IMR-90 (cell line): Measurements from ENCODE around the gene APOBEC3H. TPM values are rescaled to one million over a fixed set of nuclear protein-coding genes. Genes with fewer than 3 reads are reported as not detected.
A peak's percentile ranks its signal among the peaks of the same experiment; 100 is the strongest.

Experiments
- ATAC-seq: fragments of 200-7000 bp; cut with Tn5 transposase; 2 replicates; pipeline ENCODE4 v1.9.1; 2020; ENCODE audit warnings: low read depth, mild to moderate bottlenecking, moderate library complexity
- BruUV-seq: library from RNA; stranded (reverse); fragments of 400-500 nt; replicated peaks from 2 replicates; lab custom pipeline; 2021; lab: Mats Ljungman, UMichigan
- CTCF ChIA-PET: fragments of 300-600 bp; formaldehyde crosslinking; extraction: SDS; loops from one replicate; lab custom pipeline; 2021; ENCODE audit warnings: antibody characterized with exemption; lab: Yijun Ruan, JAX
- POLR2A ChIA-PET: fragments of 300-600 bp; sonication (Branson Sonifier 250); formaldehyde crosslinking; loops from one replicate; lab custom pipeline; 2022; ENCODE audit warnings: antibody characterized with exemption; ENCODE audit not compliant: unreplicated experiment; lab: Charles Lee
- DNase-seq: peaks from one replicate; pipeline ENCODE4 v3.0.0; 2013
- H2AFZ ChIP-seq: replicated peaks from 2 replicates; pipeline ENCODE3; 2013; ENCODE audit warnings: low read length, mild to moderate bottlenecking; ENCODE audit not compliant: poor library complexity
- H2AK5ac ChIP-seq: 2 replicates; pipeline ENCODE4 v1.6.1; 2013; ENCODE audit warnings: low read depth, low read length, inconsistent platforms
- H2AK9ac ChIP-seq: replicated peaks from 2 replicates; pipeline ENCODE3; 2013; ENCODE audit warnings: mild to moderate bottlenecking, low read depth, low read length, moderate library complexity; ENCODE audit not compliant: poor library complexity
- H2BK120ac ChIP-seq: 2 replicates; pipeline ENCODE4 v1.6.1; 2013; ENCODE audit warnings: low read depth, low read length, inconsistent platforms
- H2BK15ac ChIP-seq: 3 replicates; pipeline ENCODE4 v1.6.1; 2013; ENCODE audit warnings: low read depth, low read length, inconsistent platforms
- H2BK20ac ChIP-seq: 2 replicates; pipeline ENCODE4 v1.6.1; 2013; ENCODE audit warnings: low read depth, mild to moderate bottlenecking, inconsistent platforms, low read length, moderate library complexity
- H2BK5ac ChIP-seq: 2 replicates; pipeline ENCODE4 v1.6.1; 2013; ENCODE audit warnings: mild to moderate bottlenecking, low read depth, low read length, inconsistent platforms; ENCODE audit not compliant: poor library complexity, severe bottlenecking
- H3K14ac ChIP-seq: replicated peaks from 2 replicates; pipeline ENCODE4 v1.6.1; 2013; ENCODE audit warnings: low read depth, low read length, inconsistent platforms
- H3K18ac ChIP-seq: 2 replicates; pipeline ENCODE4 v1.6.1; 2013; ENCODE audit warnings: low read depth, low read length, control low read depth
- H3K23ac ChIP-seq: 2 replicates; pipeline ENCODE4 v1.6.1; 2013; ENCODE audit warnings: low read depth, low read length, inconsistent platforms
- H3K27ac ChIP-seq: 2 replicates; pipeline ENCODE4 v1.5.1; 2013; ENCODE audit warnings: mild to moderate bottlenecking, control low read depth, low read length; ENCODE audit not compliant: insufficient read depth
- H3K27me3 ChIP-seq: 2 replicates; pipeline ENCODE4 v1.6.1; 2013; ENCODE audit warnings: low read length; ENCODE audit not compliant: control insufficient read depth, insufficient read depth
- H3K36me3 ChIP-seq: 2 replicates; pipeline ENCODE4 v1.6.1; 2013; ENCODE audit warnings: low read length, mixed read lengths; ENCODE audit not compliant: control insufficient read depth, insufficient read depth
- H3K4ac ChIP-seq: 2 replicates; pipeline ENCODE4 v1.6.1; 2013; ENCODE audit warnings: low read depth, low read length, inconsistent platforms
- H3K4me1 ChIP-seq: 2 replicates; pipeline ENCODE4 v1.6.1; 2013; ENCODE audit warnings: low read length, mixed read lengths; ENCODE audit not compliant: control insufficient read depth, insufficient read depth
- H3K4me2 ChIP-seq: 2 replicates; pipeline ENCODE4 v1.6.1; 2013; ENCODE audit warnings: low read depth, mild to moderate bottlenecking, control low read depth, low read length, moderate library complexity
- H3K4me3 ChIP-seq: 2 replicates; pipeline ENCODE4 v1.5.1; 2013; ENCODE audit warnings: low read depth, mild to moderate bottlenecking, control low read depth, low read length, moderate library complexity; ENCODE audit not compliant: insufficient read depth
- H3K56ac ChIP-seq: 2 replicates; pipeline ENCODE4 v1.6.1; 2013; ENCODE audit warnings: low read length, inconsistent platforms; ENCODE audit not compliant: insufficient read depth; ENCODE audit errors: extremely low read depth
- H3K79me1 ChIP-seq, 2 experiments: 2 replicates each; pipeline ENCODE4 v1.6.1; 2013; ENCODE audit warnings: low read length in 2 of 2, inconsistent platforms in 1 of 2, low read depth in 1 of 2
- H3K9ac ChIP-seq: 2 replicates; pipeline ENCODE4 v1.6.1; 2013; ENCODE audit warnings: low read depth, low read length, control low read depth
- H3K9me1 ChIP-seq: 2 replicates; pipeline ENCODE4 v1.6.1; 2013; ENCODE audit warnings: low read length, inconsistent platforms; ENCODE audit not compliant: insufficient read depth
- H3K9me3 ChIP-seq: 2 replicates; pipeline ENCODE4 v1.6.1; 2013; ENCODE audit warnings: low read length; ENCODE audit not compliant: control insufficient read depth, insufficient read depth
- H4K20me1 ChIP-seq: 2 replicates; pipeline ENCODE4 v1.6.1; 2013; ENCODE audit warnings: low read length, inconsistent platforms; ENCODE audit not compliant: insufficient read depth
- H4K5ac ChIP-seq: 2 replicates; pipeline ENCODE4 v1.6.1; 2013; ENCODE audit warnings: mild to moderate bottlenecking, low read depth, low read length, control low read depth
- H4K8ac ChIP-seq, 2 experiments: 2 replicates each; pipeline ENCODE4 v1.6.1; 2013; ENCODE audit warnings: low read depth in 2 of 2, low read length in 2 of 2, control low read depth in 1 of 2, inconsistent platforms in 1 of 2
- H4K91ac ChIP-seq: 2 replicates; pipeline ENCODE4 v1.6.1; 2013; ENCODE audit warnings: low read depth, low read length, inconsistent platforms; ENCODE audit not compliant: insufficient read depth
- BHLHE40 ChIP-seq: fragments of 150-350 bp; IDR thresholded peaks from 2 replicates; pipeline ENCODE4 v1.6.1; 2016; ENCODE audit warnings: mild to moderate bottlenecking, low read depth, low read length
- CHD1 ChIP-seq: IDR thresholded peaks from 2 replicates; pipeline ENCODE4 v1.6.1; 2012; ENCODE audit warnings: low read depth, low read length, improper control_type of control experiment
- MAZ ChIP-seq: IDR thresholded peaks from 2 replicates; pipeline ENCODE4 v1.6.1; 2012; ENCODE audit warnings: low read depth, mild to moderate bottlenecking, low read length, improper control_type of control experiment, moderate library complexity, borderline replicate concordance
- MXI1 ChIP-seq: IDR thresholded peaks from 2 replicates; pipeline ENCODE4 v1.6.1; 2012; ENCODE audit warnings: low read depth, mild to moderate bottlenecking, low read length, moderate library complexity, borderline replicate concordance
- NFE2L2 ChIP-seq: fragments of 150-350 bp; IDR thresholded peaks from 2 replicates; pipeline ENCODE4 v1.6.1; 2016; ENCODE audit warnings: low read depth, mild to moderate bottlenecking, low read length
- POLR2A ChIP-seq: IDR thresholded peaks from 2 replicates; pipeline ENCODE4 v1.6.1; 2012; ENCODE audit warnings: mild to moderate bottlenecking, low read depth, low read length
- RAD21 ChIP-seq: IDR thresholded peaks from 2 replicates; pipeline ENCODE4 v1.6.1; 2012; ENCODE audit warnings: low read length, improper control_type of control experiment
- RCOR1 ChIP-seq: IDR thresholded peaks from 2 replicates; pipeline ENCODE4 v1.6.1; 2012; ENCODE audit warnings: mild to moderate bottlenecking, low read length, improper control_type of control experiment; ENCODE audit not compliant: insufficient replicate concordance
- RFX5 ChIP-seq: IDR thresholded peaks from 2 replicates; pipeline ENCODE4 v1.8.0; 2012; ENCODE audit warnings: low read depth, mild to moderate bottlenecking, low read length, moderate library complexity
- SMC3 ChIP-seq: fragments of 150-350 bp; IDR thresholded peaks from 2 replicates; pipeline ENCODE4 v1.6.1; 2016; ENCODE audit warnings: low read depth, mild to moderate bottlenecking, antibody characterized with exemption, low read length, moderate library complexity
- whole genome bisulfite sequencing, 2 experiments: methylation state at CpG; one replicate each; pipeline versions ENCODE4 v1.1.5 to v1.1.7; 2013; ENCODE audit warnings: missing lambda C conversion rate in 2 of 2; ENCODE audit not compliant: insufficient read length in 1 of 2; ENCODE audit errors: extremely low coverage in 2 of 2; 5-methylcytosine and 5-hydroxymethylcytosine counted together
- dilution Hi-C: fragments of 300-500 bp; cut with HindIII; formaldehyde crosslinking; loops from one replicate; pipeline ENCODE4 v1.14.3; 2018; ENCODE audit warnings: low sequenced_read_pairs; ENCODE audit not compliant: unreplicated experiment
- in situ Hi-C: fragments of 300-500 bp; cut with MboI; formaldehyde crosslinking; loops from 3 replicates; pipeline ENCODE4 v1.14.3; 2019; ENCODE audit warnings: low sequenced_read_pairs, inconsistent platforms, mixed read lengths
- intact Hi-C: fragments of 100-400 bp; cut with micrococcal nuclease; formaldehyde crosslinking; loops from 2 replicates; pipeline ENCODE4 v1.10.0; 2022
- polyA plus RNA-seq, 3 experiments: library from polyadenylated mRNA; depleted of rRNA; stranded (reverse); fragments of >200 nt; gene quantifications; 2 replicates each; pipeline ENCODE4 v1.2.3, GENCODE V29; 2012; ENCODE audit warnings: low replicate concordance in 1 of 3
- total RNA-seq: library from RNA; depleted of rRNA; stranded (reverse); fragments of >200 nt; gene quantifications from 2 replicates; pipeline ENCODE4 v1.2.3, GENCODE V29; 2012
- TF ChIP-seq, protein P1 (sequence below): fragments of 150-350 bp; IDR thresholded peaks from 2 replicates; pipeline ENCODE4 v1.6.1; 2016; ENCODE audit warnings: low read depth, mild to moderate bottlenecking, low read length, moderate library complexity, borderline replicate concordance
- TF ChIP-seq, protein P2 (sequence below): conservative IDR thresholded peaks from 2 replicates; pipeline ENCODE4 v1.5.1; 2012; ENCODE audit warnings: mild to moderate bottlenecking, low read depth, low read length, improper control_type of control experiment

Gene APOBEC3H
- total and polyA plus RNA-seq, 2 of the 4 experiments (the other 2 are of a cell fraction) = 0.18 TPM; not detected in 1

- dilution Hi-C loops = no loop called here
- peak overlapping the region; percentile 72 for H3K9ac ChIP-seq
- H3K79me1 ChIP-seq = peaks cover 2 to 3% of the 10 kb centered on the region in 2 experiments; a peak in 2 of 4 replicates
- peak overlapping the region; percentile 90 for H3K4me2 ChIP-seq
- no peak for ATAC-seq
- intact Hi-C loops = no loop called here
- H3K4me3 ChIP-seq = peak overlapping the region; percentile 44; the same call in 1 of the 2 replicates
- POLR2A ChIA-PET = interaction anchor here (0.6 kb wide), 1 partner anchor 166 kb away, joined by 4 read pairs; no protein-coding TSS in a partner anchor
- no peak overlapping the region for H2BK5ac ChIP-seq
- peaks cover 25% of the 10 kb centered on the region for H3K27me3 ChIP-seq
- H3K4ac ChIP-seq = no peak overlapping the region; the same call in 1 of the 2 replicates
- H3K14ac ChIP-seq = no peak overlapping the region
- no CpG with 5 or more reads among the region's 16 CpGs for WGBS, 2 experiments
- H3K4me1 ChIP-seq = 0 out of 2 replicates have a peak, but pooled peaks cover 2% of the 10 kb centered on the region
- no peaks in the 10 kb centered on the region for H3K9me3 ChIP-seq
- H2BK15ac ChIP-seq = no peak overlapping the region
- H3K23ac ChIP-seq = no peak overlapping the region
- H3K36me3 ChIP-seq = 0 out of 2 replicates have a peak, but pooled peaks cover 2% of the 10 kb centered on the region
- H2AFZ ChIP-seq = peak overlapping the region; percentile 91
- BruUV-seq = no TSS peak
- H2AK5ac ChIP-seq = no peak overlapping the region
- in situ Hi-C loops = loop anchor here (25.0 kb wide), 1 partner anchor 886 kb away; no protein-coding TSS in a partner anchor
- H4K91ac ChIP-seq = no peak overlapping the region
- H3K9me1 ChIP-seq = no peaks in the 10 kb centered on the region
- H4K8ac ChIP-seq = peak overlapping the region; percentile 36 to 82; a peak in 2 of 4 replicates
- TF ChIP-seq SMC3 (no peak), POLR2A (no peak), RAD21 (no peak), RCOR1 (no peak), CHD1 (no peak), MAZ (no peak), NFE2L2 (no peak), BHLHE40 (no peak), MXI1 (no peak), RFX5 (no peak)
- TF ChIP-seq, protein P1, sequence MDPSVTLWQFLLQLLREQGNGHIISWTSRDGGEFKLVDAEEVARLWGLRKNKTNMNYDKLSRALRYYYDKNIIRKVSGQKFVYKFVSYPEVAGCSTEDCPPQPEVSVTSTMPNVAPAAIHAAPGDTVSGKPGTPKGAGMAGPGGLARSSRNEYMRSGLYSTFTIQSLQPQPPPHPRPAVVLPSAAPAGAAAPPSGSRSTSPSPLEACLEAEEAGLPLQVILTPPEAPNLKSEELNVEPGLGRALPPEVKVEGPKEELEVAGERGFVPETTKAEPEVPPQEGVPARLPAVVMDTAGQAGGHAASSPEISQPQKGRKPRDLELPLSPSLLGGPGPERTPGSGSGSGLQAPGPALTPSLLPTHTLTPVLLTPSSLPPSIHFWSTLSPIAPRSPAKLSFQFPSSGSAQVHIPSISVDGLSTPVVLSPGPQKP = no peak
- TF ChIP-seq, protein P2, sequence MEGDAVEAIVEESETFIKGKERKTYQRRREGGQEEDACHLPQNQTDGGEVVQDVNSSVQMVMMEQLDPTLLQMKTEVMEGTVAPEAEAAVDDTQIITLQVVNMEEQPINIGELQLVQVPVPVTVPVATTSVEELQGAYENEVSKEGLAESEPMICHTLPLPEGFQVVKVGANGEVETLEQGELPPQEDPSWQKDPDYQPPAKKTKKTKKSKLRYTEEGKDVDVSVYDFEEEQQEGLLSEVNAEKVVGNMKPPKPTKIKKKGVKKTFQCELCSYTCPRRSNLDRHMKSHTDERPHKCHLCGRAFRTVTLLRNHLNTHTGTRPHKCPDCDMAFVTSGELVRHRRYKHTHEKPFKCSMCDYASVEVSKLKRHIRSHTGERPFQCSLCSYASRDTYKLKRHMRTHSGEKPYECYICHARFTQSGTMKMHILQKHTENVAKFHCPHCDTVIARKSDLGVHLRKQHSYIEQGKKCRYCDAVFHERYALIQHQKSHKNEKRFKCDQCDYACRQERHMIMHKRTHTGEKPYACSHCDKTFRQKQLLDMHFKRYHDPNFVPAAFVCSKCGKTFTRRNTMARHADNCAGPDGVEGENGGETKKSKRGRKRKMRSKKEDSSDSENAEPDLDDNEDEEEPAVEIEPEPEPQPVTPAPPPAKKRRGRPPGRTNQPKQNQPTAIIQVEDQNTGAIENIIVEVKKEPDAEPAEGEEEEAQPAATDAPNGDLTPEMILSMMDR = no peak
- H4K5ac ChIP-seq = no peak overlapping the region
- H3K56ac ChIP-seq = no peak overlapping the region
- CTCF ChIA-PET = no interaction called here
- H4K20me1 ChIP-seq = no peaks in the 10 kb centered on the region
- no peak overlapping the region for H3K18ac ChIP-seq
- no peak overlapping the region for H2BK120ac ChIP-seq
- H2BK20ac ChIP-seq = no peak overlapping the region
- peak overlapping the region; percentile 60 for H2AK9ac ChIP-seq
- no peak for DNase-seq
- no peak overlapping the region for H3K27ac ChIP-seq
These were observed 54.4 kb downstream of the APOBEC3H start for GRCh38 chr22:39151329-39151975.
